DND-41 (cell line): ENCODE data around the gene ITPR1.

Experiments
- CTCF ChIP-seq: IDR thresholded peaks from 2 replicates; pipeline ENCODE4 v1.5.1; 2012; ENCODE audit warnings: borderline replicate concordance, low read length, moderate library complexity, mild to moderate bottlenecking; ENCODE audit not compliant: poor library complexity, severe bottlenecking; ENCODE audit errors: extremely low read depth
- EZH2 ChIP-seq: IDR thresholded peaks from 3 replicates; pipeline ENCODE4 v1.6.1; 2012; ENCODE audit warnings: borderline replicate concordance, low read depth, mild to moderate bottlenecking, moderate library complexity, low read length, inconsistent platforms; ENCODE audit not compliant: severe bottlenecking

- no peak for TF ChIP-seq CTCF
- TF ChIP-seq EZH2 = no peak
These were observed 236.2 kb downstream of the ITPR1 start for GRCh38 chr3:4729061-4729973.
